ENCODE data around the gene LAGE3.

The LAGE3 gene

DNA sequence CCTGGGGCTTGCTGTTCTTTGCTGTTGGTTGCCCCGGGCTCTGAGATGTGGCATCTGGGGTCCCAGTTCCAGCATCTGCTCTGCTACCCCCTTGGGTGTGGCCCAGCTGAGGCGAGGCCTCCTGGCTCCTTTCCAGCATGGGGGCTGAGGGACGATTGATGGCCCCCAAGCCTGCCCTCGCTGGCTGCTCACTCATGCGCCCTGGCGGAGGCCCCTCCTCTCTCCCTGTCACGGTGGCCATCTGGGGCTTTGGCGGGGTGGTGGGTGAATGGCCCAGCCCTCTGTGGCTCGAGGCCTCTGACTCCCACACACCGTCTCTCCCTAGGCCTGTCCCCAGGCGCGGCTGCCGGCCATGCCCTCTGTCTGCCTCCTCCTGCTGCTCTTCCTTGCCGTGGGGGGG is 19.2 kb downstream of the LAGE3 start:
- H3K4me1 ChIP-seq (ENCODE audit: low read length), result peaks cover 9% of the 10 kb centered on the region
- TF ChIP-seq, protein P1, sequence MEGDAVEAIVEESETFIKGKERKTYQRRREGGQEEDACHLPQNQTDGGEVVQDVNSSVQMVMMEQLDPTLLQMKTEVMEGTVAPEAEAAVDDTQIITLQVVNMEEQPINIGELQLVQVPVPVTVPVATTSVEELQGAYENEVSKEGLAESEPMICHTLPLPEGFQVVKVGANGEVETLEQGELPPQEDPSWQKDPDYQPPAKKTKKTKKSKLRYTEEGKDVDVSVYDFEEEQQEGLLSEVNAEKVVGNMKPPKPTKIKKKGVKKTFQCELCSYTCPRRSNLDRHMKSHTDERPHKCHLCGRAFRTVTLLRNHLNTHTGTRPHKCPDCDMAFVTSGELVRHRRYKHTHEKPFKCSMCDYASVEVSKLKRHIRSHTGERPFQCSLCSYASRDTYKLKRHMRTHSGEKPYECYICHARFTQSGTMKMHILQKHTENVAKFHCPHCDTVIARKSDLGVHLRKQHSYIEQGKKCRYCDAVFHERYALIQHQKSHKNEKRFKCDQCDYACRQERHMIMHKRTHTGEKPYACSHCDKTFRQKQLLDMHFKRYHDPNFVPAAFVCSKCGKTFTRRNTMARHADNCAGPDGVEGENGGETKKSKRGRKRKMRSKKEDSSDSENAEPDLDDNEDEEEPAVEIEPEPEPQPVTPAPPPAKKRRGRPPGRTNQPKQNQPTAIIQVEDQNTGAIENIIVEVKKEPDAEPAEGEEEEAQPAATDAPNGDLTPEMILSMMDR (IDR thresholded peaks at IDR 0.05; ENCODE audit: low read depth, low read length), result no peak
- no peak for TF ChIP-seq EZH2phosphoT487 (IDR thresholded peaks at IDR 0.05; ENCODE audit: low read depth)
- H3K4me3 ChIP-seq (ENCODE audit: low read length), result no peak overlapping the region
- peak overlapping the region; percentile 88; the same call in 1 of the 2 replicates for H3K4me2 ChIP-seq (ENCODE audit: low read length)
- no peaks in the 10 kb centered on the region for H3K36me3 ChIP-seq (replicated peaks; ENCODE audit: low read depth, low read length)
- H3K9ac ChIP-seq (ENCODE audit: low read length), result no peak overlapping the region
- no peak overlapping the region for H3K27ac ChIP-seq (ENCODE audit: low read length)
- H4K20me1 ChIP-seq (ENCODE audit: insufficient read depth, low read length), result peaks cover 5% of the 10 kb centered on the region; the same call in 1 of the 2 replicates
- H2AFZ ChIP-seq (ENCODE audit: low read depth, low read length), result no peak overlapping the region
- no peaks in the 10 kb centered on the region for H3K27me3 ChIP-seq (ENCODE audit: low read depth, low read length)
- H3K79me2 ChIP-seq (ENCODE audit: low read length), result peaks cover 14% of the 10 kb centered on the region; the same call in 1 of the 2 replicates
- H3K9me3 ChIP-seq (ENCODE audit: insufficient read depth, low read length), result no peaks in the 10 kb centered on the region

DNA sequence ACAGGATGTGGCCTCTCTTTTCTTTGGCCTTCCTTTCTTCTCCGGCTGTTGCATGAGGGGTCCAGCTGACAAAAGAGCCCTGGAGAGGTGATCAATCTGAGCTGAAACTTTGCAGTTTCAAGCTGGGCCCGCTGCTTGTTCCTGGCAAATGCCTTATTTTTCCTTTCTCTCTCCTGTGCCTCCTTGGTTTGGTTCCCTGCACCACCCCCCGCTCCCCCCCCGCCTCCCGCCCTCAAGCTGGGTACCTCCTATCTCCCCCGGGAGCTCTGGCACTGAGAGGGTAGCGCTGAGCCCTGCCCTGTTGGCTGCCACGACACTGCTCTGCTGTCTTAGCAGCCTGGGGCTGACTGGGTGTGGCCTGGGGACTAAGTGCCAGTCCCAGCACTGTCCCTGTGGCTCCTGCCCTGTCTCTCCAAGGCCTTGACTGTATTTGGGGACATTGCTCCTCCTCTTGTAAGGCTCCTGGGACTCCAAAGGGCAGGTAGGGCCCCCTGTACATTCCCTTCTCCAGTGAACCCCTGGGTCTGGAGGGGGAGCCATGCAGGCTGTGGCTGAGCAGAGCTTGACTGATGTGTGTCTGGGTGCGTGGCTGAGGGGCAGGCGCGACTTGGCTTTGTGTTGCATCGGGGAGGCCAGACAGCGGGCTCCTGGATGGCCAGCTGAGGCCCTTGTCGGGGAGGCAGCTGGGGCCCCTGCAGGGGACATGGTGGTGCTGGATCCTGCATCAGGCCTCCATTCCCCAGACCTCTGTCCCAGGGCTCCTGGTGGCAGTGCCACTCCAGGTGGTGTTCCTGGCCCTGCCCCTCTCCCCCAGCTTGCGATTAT is 19.9 kb downstream of the LAGE3 start:
- Histone ChIP-seq H3K9me3 (ENCODE audit: insufficient read depth, low read length) (no peaks in the 10 kb centered on the region), H3K27ac (ENCODE audit: low read length) (no peak overlapping the region), H3K27me3 (ENCODE audit: low read depth, low read length) (no peaks in the 10 kb centered on the region), H3K4me3 (ENCODE audit: low read length) (peak overlapping the region; percentile 82), H3K9ac (ENCODE audit: low read length) (peak overlapping the region; percentile 80), H4K20me1 (ENCODE audit: insufficient read depth, low read length) (peaks cover 5% of the 10 kb centered on the region; the same call in 1 of the 2 replicates), H3K4me1 (ENCODE audit: low read length) (peaks cover 9% of the 10 kb centered on the region), H3K4me2 (ENCODE audit: low read length) (peak overlapping the region; percentile 88), H2AFZ (ENCODE audit: low read depth, low read length) (no peak overlapping the region), H3K79me2 (ENCODE audit: low read length) (peaks cover 14% of the 10 kb centered on the region; the same call in 1 of the 2 replicates), H3K36me3 (replicated peaks; ENCODE audit: low read depth, low read length) (no peaks in the 10 kb centered on the region)
- TF ChIP-seq, protein P1 (IDR thresholded peaks at IDR 0.05; ENCODE audit: low read depth, low read length), result no peak
- no peak for TF ChIP-seq EZH2phosphoT487 (IDR thresholded peaks at IDR 0.05; ENCODE audit: low read depth)

DNA sequence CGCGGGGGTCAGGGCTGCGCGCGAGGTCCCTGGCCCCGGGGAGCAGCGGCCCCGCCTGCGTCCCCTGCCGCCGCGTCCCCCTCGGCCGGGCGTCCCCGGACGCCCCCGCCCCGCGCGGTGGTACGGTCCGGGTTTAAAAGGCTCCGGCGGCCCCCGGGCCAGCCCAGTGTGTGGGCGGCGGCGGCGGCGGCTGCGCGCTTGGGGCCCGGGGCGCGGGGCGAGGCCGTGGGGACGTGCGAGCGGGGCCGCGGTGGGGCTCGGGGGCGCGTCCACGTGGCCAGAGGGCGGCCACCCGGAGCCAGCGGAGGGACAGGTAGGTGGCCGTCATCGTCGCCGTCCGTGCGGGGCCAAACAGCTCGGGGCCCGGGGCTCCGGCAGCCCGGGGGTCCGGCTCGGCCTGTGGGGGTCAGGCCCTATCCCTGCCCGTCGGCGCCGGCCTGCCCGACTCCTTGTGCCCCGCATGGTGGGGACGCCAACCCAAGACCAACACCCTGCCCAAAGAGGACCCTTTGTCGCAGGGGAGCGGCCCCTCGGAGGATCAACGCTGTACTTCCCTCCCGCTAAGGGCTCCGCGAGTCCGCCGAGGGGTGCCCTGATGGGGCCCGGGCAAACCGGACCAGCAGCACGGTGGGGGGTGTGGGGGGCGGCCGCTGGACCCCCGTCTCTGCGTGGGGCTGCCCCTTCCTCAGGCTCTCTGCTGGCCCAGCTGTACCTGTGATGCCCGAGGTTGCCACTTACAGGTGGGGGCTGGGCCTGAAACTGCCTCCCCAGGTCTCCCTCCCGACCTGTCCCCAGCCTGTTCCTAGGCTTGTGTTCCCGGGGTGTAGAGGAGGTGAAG is 20.7 kb downstream of the LAGE3 start, which contains the start of gene PLXNA3:
Gene PLXNA3, plus strand, starts transcription at position 166 of the 838 bp plus-strand sequence. CDS start 1,903 bp downstream, outside the sequence.
- H3K4me3 ChIP-seq (ENCODE audit: low read length), result peak within 1 kb of the TSS; percentile 82
- peak within 1 kb of the TSS; percentile 88 for H3K4me2 ChIP-seq (ENCODE audit: low read length)
- no peaks in the 10 kb centered on the region for H3K9me3 ChIP-seq (ENCODE audit: insufficient read depth, low read length)
- H3K79me2 ChIP-seq (ENCODE audit: low read length), result peaks cover 14% of the 10 kb centered on the region; the same call in 1 of the 2 replicates
- H3K9ac ChIP-seq (ENCODE audit: low read length), result peak within 1 kb of the TSS; percentile 80
- H3K36me3 ChIP-seq (replicated peaks; ENCODE audit: low read depth, low read length), result no peaks in the 10 kb centered on the region
- H3K4me1 ChIP-seq (ENCODE audit: low read length), result peaks cover 9% of the 10 kb centered on the region
- no peaks in the 10 kb centered on the region for H3K27me3 ChIP-seq (ENCODE audit: low read depth, low read length)
- TF ChIP-seq, protein P1 (IDR thresholded peaks at IDR 0.05; ENCODE audit: low read depth, low read length), result no peak
- TF ChIP-seq EZH2phosphoT487 (IDR thresholded peaks at IDR 0.05; ENCODE audit: low read depth), result no peak
- peaks cover 5% of the 10 kb centered on the region; the same call in 1 of the 2 replicates for H4K20me1 ChIP-seq (ENCODE audit: insufficient read depth, low read length)
- no peak within 1 kb of the TSS; the same call in 1 of the 2 replicates for H3K27ac ChIP-seq (ENCODE audit: low read length)
- H2AFZ ChIP-seq (ENCODE audit: low read depth, low read length), result peak within 1 kb of the TSS; percentile 71

Measured in OCI-LY3 (cell line).